Fibroblast of lung (primary cell): ENCODE data around the gene PAN2. TPM values are rescaled to one million over a fixed set of nuclear protein-coding genes. Genes with fewer than 3 reads are reported as not detected.

Experiments
- DNase-seq, 2 donors: peaks; one replicate each; pipeline versions ENCODE4 v3.0.0 to v3.0.0-alpha.2; 2010; ENCODE audit warnings: low read depth in 2 of 2
- H2AFZ ChIP-seq: 2 replicates; pipeline ENCODE4 v1.5.1; 2012; ENCODE audit warnings: low read length, control low read depth, inconsistent platforms
- H3K27ac ChIP-seq: 2 replicates; pipeline ENCODE4 v1.5.1; 2011; ENCODE audit warnings: low read length, control low read depth; ENCODE audit not compliant: insufficient read depth
- H3K27me3 ChIP-seq: 2 replicates; pipeline ENCODE4 v1.5.1; 2011; ENCODE audit warnings: mild to moderate bottlenecking, low read length; ENCODE audit not compliant: control insufficient read depth, insufficient read depth
- H3K36me3 ChIP-seq: 2 replicates; pipeline ENCODE4 v1.5.1; 2011; ENCODE audit warnings: low read length; ENCODE audit not compliant: control insufficient read depth, insufficient read depth
- H3K4me1 ChIP-seq: 2 replicates; pipeline ENCODE4 v1.5.1; 2011; ENCODE audit warnings: low read length; ENCODE audit not compliant: control insufficient read depth, insufficient read depth; ENCODE audit errors: extremely low read depth
- H3K4me2 ChIP-seq: 2 replicates; pipeline ENCODE4 v1.5.1; 2011; ENCODE audit warnings: low read length, control low read depth; ENCODE audit not compliant: insufficient read depth; ENCODE audit errors: extremely low read depth
- H3K4me3 ChIP-seq, 4 experiments: fragments of 200-600 bp in 1 of 4; sonication (generic) in 1 of 4; replicated peaks in 1 of 4; 2 replicates each; pipeline ENCODE4 v1.5.1; 2011 to 2016; ENCODE audit warnings: low read length in 4 of 4, low read depth in 3 of 4, mild to moderate bottlenecking in 3 of 4, control low read depth in 2 of 4, inconsistent platforms in 1 of 4, mixed read lengths in 1 of 4; ENCODE audit not compliant: insufficient read depth in 1 of 4; ENCODE audit errors: control extremely low read depth in 1 of 4
- H3K79me2 ChIP-seq: 2 replicates; pipeline ENCODE4 v1.5.1; 2012; ENCODE audit warnings: mild to moderate bottlenecking, low read length, inconsistent platforms; ENCODE audit not compliant: control insufficient read depth, insufficient read depth
- H3K9ac ChIP-seq: 2 replicates; pipeline ENCODE4 v1.5.1; 2011; ENCODE audit warnings: mild to moderate bottlenecking, low read length, control low read depth; ENCODE audit not compliant: insufficient read depth
- H3K9me3 ChIP-seq: 2 replicates; pipeline ENCODE4 v1.5.1; 2012; ENCODE audit warnings: low read depth, low read length; ENCODE audit not compliant: control insufficient read depth, insufficient read depth
- H4K20me1 ChIP-seq: 2 replicates; pipeline ENCODE4 v1.5.1; 2011; ENCODE audit warnings: low read length; ENCODE audit not compliant: control insufficient read depth, insufficient read depth; ENCODE audit errors: extremely low read depth
- EZH2 ChIP-seq: IDR thresholded peaks from 2 replicates; pipeline ENCODE4 v1.5.1; 2012; ENCODE audit warnings: low read length, control low read depth, mild to moderate bottlenecking; ENCODE audit errors: missing control alignments
- polyA plus RNA-seq, 2 donors: library from polyadenylated mRNA; depleted of rRNA in 1 of 2; stranded (reverse) in 1 of 2; unstranded in 1 of 2; fragments of >200 nt; gene quantifications; 2 replicates each; pipeline ENCODE4 v1.2.1, GENCODE V29; 2011 to 2012; ENCODE audit warnings: missing spikeins in 1 of 2
- total RNA-seq: library from RNA; depleted of rRNA; stranded (reverse); fragments of >200 nt; gene quantifications from 2 replicates; pipeline ENCODE4 v1.2.1, GENCODE V29; 2014
- TF ChIP-seq, protein P1 (sequence below), 2 donors: IDR thresholded peaks in 1 of 2; conservative IDR thresholded peaks in 1 of 2; 1 replicate in 1 of 2; 2 replicates in 1 of 2; pipeline ENCODE4 v1.5.1; 2011 to 2012; ENCODE audit warnings: low read length in 2 of 2, control low read depth in 1 of 2, inconsistent platforms in 1 of 2, low read depth in 1 of 2, mild to moderate bottlenecking in 1 of 2

PAN2 gene
- total and polyA plus RNA-seq, 2 donors (not counting 1 experiment from before 2014, with no cell fraction given): 17.3 to 25.9 TPM

DNA sequence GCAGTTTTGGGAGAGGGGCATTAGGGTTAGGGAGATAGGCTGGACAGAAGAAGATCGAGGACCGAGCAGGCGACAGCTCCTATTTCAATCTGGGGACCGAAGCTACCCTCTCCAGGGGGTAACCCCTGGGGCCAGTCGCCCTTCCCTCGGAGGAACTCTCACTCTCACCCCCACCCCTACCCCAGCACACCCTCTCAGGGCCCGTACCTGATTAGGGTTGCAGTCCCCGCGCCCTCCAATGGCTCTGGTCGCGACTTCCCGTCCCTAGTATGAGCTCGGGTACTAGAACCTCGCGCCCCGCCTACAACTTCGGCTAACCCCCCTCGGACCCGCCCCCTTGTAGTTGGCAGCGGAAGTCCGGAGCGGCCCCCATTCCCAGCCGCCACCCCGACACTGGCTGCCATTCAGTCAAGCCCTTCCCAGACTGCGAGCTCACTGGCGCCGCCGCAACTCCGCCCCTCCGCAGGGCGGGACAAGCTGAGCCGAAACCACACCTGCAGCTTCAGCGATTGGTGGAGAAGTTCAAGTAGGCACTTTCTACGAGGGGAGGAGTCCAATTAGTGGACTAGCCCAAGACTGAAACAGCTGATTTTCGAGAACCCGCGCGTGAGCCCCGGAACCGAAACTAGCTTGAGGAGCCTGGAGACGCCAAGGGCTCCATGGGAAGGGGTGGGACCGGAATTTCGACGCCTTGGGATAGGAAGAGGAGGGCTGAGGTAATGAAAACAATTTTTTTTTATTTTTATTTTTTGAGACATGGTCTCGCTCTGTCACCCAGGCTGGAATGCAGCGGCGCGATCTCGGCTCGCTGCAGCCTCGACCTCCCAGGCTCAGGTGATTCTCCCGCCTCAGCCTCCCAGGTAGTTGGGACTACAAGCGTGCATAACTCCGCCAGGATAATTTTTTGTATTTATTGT lies 26.3 kb upstream of the PAN2 start, which contains the start of gene STAT2:
Gene STAT2 (minus strand): TSS at position 257 of the 917 bp plus-strand sequence. CDS start 3,536 bp downstream, outside the sequence.
- DNase-seq: peak; percentile 100
- Histone ChIP-seq H3K27ac (peak within 1 kb of the TSS; percentile 96), H3K36me3 (peaks cover 11% of the 10 kb centered on the region), H3K9ac (peak within 1 kb of the TSS; percentile 90), H2AFZ (peak within 1 kb of the TSS; percentile 84), H3K9me3 (no peaks in the 10 kb centered on the region), H3K4me1 (peaks cover 9% of the 10 kb centered on the region), H3K4me2 (peak within 1 kb of the TSS; percentile 96), H4K20me1 (no peaks in the 10 kb centered on the region), H3K27me3 (no peaks in the 10 kb centered on the region), H3K4me3 (peak within 1 kb of the TSS; percentile 99 to 100 (median 100)), H3K79me2 (peaks cover 33% of the 10 kb centered on the region)
- TF ChIP-seq, protein P1, sequence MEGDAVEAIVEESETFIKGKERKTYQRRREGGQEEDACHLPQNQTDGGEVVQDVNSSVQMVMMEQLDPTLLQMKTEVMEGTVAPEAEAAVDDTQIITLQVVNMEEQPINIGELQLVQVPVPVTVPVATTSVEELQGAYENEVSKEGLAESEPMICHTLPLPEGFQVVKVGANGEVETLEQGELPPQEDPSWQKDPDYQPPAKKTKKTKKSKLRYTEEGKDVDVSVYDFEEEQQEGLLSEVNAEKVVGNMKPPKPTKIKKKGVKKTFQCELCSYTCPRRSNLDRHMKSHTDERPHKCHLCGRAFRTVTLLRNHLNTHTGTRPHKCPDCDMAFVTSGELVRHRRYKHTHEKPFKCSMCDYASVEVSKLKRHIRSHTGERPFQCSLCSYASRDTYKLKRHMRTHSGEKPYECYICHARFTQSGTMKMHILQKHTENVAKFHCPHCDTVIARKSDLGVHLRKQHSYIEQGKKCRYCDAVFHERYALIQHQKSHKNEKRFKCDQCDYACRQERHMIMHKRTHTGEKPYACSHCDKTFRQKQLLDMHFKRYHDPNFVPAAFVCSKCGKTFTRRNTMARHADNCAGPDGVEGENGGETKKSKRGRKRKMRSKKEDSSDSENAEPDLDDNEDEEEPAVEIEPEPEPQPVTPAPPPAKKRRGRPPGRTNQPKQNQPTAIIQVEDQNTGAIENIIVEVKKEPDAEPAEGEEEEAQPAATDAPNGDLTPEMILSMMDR (conservative IDR thresholded peaks at IDR 0.05 in 1 of 2, IDR thresholded peaks at IDR 0.05 in 1 of 2; ENCODE audit: low read depth in 1 of 2, low read length in 2 of 2): no peak
- TF ChIP-seq EZH2: no peak

DNA sequence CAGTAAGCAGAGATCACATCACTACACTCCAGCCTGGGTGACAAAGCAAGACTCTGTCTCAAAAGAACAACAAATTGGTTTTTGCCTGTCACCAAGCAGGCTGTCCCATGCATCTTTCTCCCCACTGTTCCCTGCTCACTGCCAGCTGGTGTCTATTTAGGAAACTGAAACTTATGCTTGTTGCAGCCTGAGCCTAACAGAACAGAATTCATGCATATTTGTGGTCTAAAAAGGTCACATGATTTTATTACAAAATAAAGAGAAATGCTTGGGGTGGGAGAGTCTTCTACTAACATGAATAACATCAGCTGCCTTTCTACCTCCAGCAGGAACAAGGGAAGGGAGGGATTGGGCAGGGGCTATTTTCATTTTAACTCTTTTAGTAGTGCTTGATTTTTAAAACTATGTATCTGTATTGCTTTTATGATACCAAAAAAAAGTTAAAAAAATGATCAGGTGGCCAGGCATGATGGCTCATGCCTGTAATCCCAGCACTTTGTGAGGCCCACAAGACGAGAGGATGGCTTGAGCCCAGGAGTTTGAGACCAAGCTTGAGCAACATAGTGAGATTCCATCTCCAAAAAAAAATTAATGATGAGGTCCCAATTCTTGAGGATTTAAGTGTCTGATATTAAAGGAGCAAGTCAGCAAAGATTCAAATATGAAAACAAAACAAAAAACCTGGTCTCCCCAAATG lies 25.2 kb upstream of the PAN2 start:
- Histone ChIP-seq H3K4me3 (peak overlapping the region; percentile 99 to 100 (median 100)), H3K79me2 (peaks cover 33% of the 10 kb centered on the region), H3K9ac (peak overlapping the region; percentile 90), H3K36me3 (peaks cover 22% of the 10 kb centered on the region), H3K4me2 (peak overlapping the region; percentile 96), H3K9me3 (no peaks in the 10 kb centered on the region), H4K20me1 (no peaks in the 10 kb centered on the region), H3K27me3 (no peaks in the 10 kb centered on the region), H3K4me1 (peaks cover 9% of the 10 kb centered on the region), H2AFZ (no peak overlapping the region), H3K27ac (peak overlapping the region; percentile 96)
- DNase-seq: peak; percentile 85 to 89
- TF ChIP-seq, protein P1 (conservative IDR thresholded peaks at IDR 0.05 in 1 of 2, IDR thresholded peaks at IDR 0.05 in 1 of 2; ENCODE audit: low read depth in 1 of 2, low read length in 2 of 2): no peak
- TF ChIP-seq EZH2: no peak

DNA sequence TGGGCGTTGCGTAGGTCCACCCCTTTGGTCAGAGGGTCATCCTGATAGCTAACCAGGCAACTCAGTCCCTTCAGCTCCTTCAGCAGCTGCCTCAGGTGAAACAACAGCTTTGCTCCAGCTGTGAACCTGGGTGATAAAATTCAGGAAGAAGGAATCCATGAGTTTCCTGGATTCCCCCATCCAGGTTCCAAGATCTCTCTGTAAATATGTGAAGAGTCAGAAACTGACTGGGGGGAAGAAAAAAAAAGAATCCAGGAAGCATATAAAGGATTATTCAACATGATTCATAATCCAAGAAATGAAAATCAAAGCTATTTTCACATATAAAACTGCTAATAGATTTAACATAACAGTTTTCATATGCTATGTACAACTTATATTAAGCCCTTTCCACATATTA lies 17.5 kb upstream of the PAN2 start:
- Histone ChIP-seq H4K20me1 (no peaks in the 10 kb centered on the region), H3K4me2 (no peak overlapping the region), H3K27me3 (no peaks in the 10 kb centered on the region), H3K9ac (no peak overlapping the region), H3K36me3 (peaks cover 45% of the 10 kb centered on the region), H2AFZ (no peak overlapping the region), H3K27ac (no peak overlapping the region), H3K79me2 (peaks cover 4% of the 10 kb centered on the region), H3K4me1 (no peaks in the 10 kb centered on the region), H3K9me3 (no peaks in the 10 kb centered on the region), H3K4me3 (no peak overlapping the region)
- TF ChIP-seq, protein P1 (conservative IDR thresholded peaks at IDR 0.05 in 1 of 2, IDR thresholded peaks at IDR 0.05 in 1 of 2; ENCODE audit: low read depth in 1 of 2, low read length in 2 of 2): no peak
- TF ChIP-seq EZH2: no peak
- no peak for DNase-seq
